IMR-90 (cell line): ENCODE results near the gene UPF1. TPM values are rescaled to one million over a fixed set of nuclear protein-coding genes. Genes with fewer than 3 reads are reported as not detected.

Source experiments
- ATAC-seq: fragments of 200-7000 bp; cut with Tn5 transposase; 2 replicates; pipeline ENCODE4 v1.9.1; 2020; ENCODE audit warnings: low read depth, mild to moderate bottlenecking, moderate library complexity
- BruUV-seq: library from RNA; stranded (reverse); fragments of 400-500 nt; replicated peaks from 2 replicates; lab custom pipeline; 2021; lab: Mats Ljungman, UMichigan
- CTCF ChIA-PET: fragments of 300-600 bp; formaldehyde crosslinking; extraction: SDS; loops from one replicate; lab custom pipeline; 2021; ENCODE audit warnings: antibody characterized with exemption; lab: Yijun Ruan, JAX
- POLR2A ChIA-PET: fragments of 300-600 bp; sonication (Branson Sonifier 250); formaldehyde crosslinking; loops from one replicate; lab custom pipeline; 2022; ENCODE audit warnings: antibody characterized with exemption; ENCODE audit not compliant: unreplicated experiment; lab: Charles Lee
- DNase-seq: peaks from one replicate; pipeline ENCODE4 v3.0.0; 2013
- H2AFZ ChIP-seq: replicated peaks from 2 replicates; pipeline ENCODE3; 2013; ENCODE audit warnings: low read length, mild to moderate bottlenecking; ENCODE audit not compliant: poor library complexity
- H2AK5ac ChIP-seq: 2 replicates; pipeline ENCODE4 v1.6.1; 2013; ENCODE audit warnings: low read depth, low read length, inconsistent platforms
- H2AK9ac ChIP-seq: replicated peaks from 2 replicates; pipeline ENCODE3; 2013; ENCODE audit warnings: mild to moderate bottlenecking, low read depth, low read length, moderate library complexity; ENCODE audit not compliant: poor library complexity
- H2BK120ac ChIP-seq: 2 replicates; pipeline ENCODE4 v1.6.1; 2013; ENCODE audit warnings: low read depth, low read length, inconsistent platforms
- H2BK15ac ChIP-seq: 3 replicates; pipeline ENCODE4 v1.6.1; 2013; ENCODE audit warnings: low read depth, low read length, inconsistent platforms
- H2BK20ac ChIP-seq: 2 replicates; pipeline ENCODE4 v1.6.1; 2013; ENCODE audit warnings: low read depth, mild to moderate bottlenecking, inconsistent platforms, low read length, moderate library complexity
- H2BK5ac ChIP-seq: 2 replicates; pipeline ENCODE4 v1.6.1; 2013; ENCODE audit warnings: mild to moderate bottlenecking, low read depth, low read length, inconsistent platforms; ENCODE audit not compliant: poor library complexity, severe bottlenecking
- H3K14ac ChIP-seq: replicated peaks from 2 replicates; pipeline ENCODE4 v1.6.1; 2013; ENCODE audit warnings: low read depth, low read length, inconsistent platforms
- H3K18ac ChIP-seq: 2 replicates; pipeline ENCODE4 v1.6.1; 2013; ENCODE audit warnings: low read depth, low read length, control low read depth
- H3K23ac ChIP-seq: 2 replicates; pipeline ENCODE4 v1.6.1; 2013; ENCODE audit warnings: low read depth, low read length, inconsistent platforms
- H3K27ac ChIP-seq: 2 replicates; pipeline ENCODE4 v1.5.1; 2013; ENCODE audit warnings: mild to moderate bottlenecking, control low read depth, low read length; ENCODE audit not compliant: insufficient read depth
- H3K27me3 ChIP-seq: 2 replicates; pipeline ENCODE4 v1.6.1; 2013; ENCODE audit warnings: low read length; ENCODE audit not compliant: control insufficient read depth, insufficient read depth
- H3K36me3 ChIP-seq: 2 replicates; pipeline ENCODE4 v1.6.1; 2013; ENCODE audit warnings: low read length, mixed read lengths; ENCODE audit not compliant: control insufficient read depth, insufficient read depth
- H3K4ac ChIP-seq: 2 replicates; pipeline ENCODE4 v1.6.1; 2013; ENCODE audit warnings: low read depth, low read length, inconsistent platforms
- H3K4me1 ChIP-seq: 2 replicates; pipeline ENCODE4 v1.6.1; 2013; ENCODE audit warnings: low read length, mixed read lengths; ENCODE audit not compliant: control insufficient read depth, insufficient read depth
- H3K4me2 ChIP-seq: 2 replicates; pipeline ENCODE4 v1.6.1; 2013; ENCODE audit warnings: low read depth, mild to moderate bottlenecking, control low read depth, low read length, moderate library complexity
- H3K4me3 ChIP-seq: 2 replicates; pipeline ENCODE4 v1.5.1; 2013; ENCODE audit warnings: low read depth, mild to moderate bottlenecking, control low read depth, low read length, moderate library complexity; ENCODE audit not compliant: insufficient read depth
- H3K56ac ChIP-seq: 2 replicates; pipeline ENCODE4 v1.6.1; 2013; ENCODE audit warnings: low read length, inconsistent platforms; ENCODE audit not compliant: insufficient read depth; ENCODE audit errors: extremely low read depth
- H3K79me1 ChIP-seq, 2 experiments: 2 replicates each; pipeline ENCODE4 v1.6.1; 2013; ENCODE audit warnings: low read length in 2 of 2, inconsistent platforms in 1 of 2, low read depth in 1 of 2
- H3K9ac ChIP-seq: 2 replicates; pipeline ENCODE4 v1.6.1; 2013; ENCODE audit warnings: low read depth, low read length, control low read depth
- H3K9me1 ChIP-seq: 2 replicates; pipeline ENCODE4 v1.6.1; 2013; ENCODE audit warnings: low read length, inconsistent platforms; ENCODE audit not compliant: insufficient read depth
- H3K9me3 ChIP-seq: 2 replicates; pipeline ENCODE4 v1.6.1; 2013; ENCODE audit warnings: low read length; ENCODE audit not compliant: control insufficient read depth, insufficient read depth
- H4K20me1 ChIP-seq: 2 replicates; pipeline ENCODE4 v1.6.1; 2013; ENCODE audit warnings: low read length, inconsistent platforms; ENCODE audit not compliant: insufficient read depth
- H4K5ac ChIP-seq: 2 replicates; pipeline ENCODE4 v1.6.1; 2013; ENCODE audit warnings: mild to moderate bottlenecking, low read depth, low read length, control low read depth
- H4K8ac ChIP-seq, 2 experiments: 2 replicates each; pipeline ENCODE4 v1.6.1; 2013; ENCODE audit warnings: low read depth in 2 of 2, low read length in 2 of 2, control low read depth in 1 of 2, inconsistent platforms in 1 of 2
- H4K91ac ChIP-seq: 2 replicates; pipeline ENCODE4 v1.6.1; 2013; ENCODE audit warnings: low read depth, low read length, inconsistent platforms; ENCODE audit not compliant: insufficient read depth
- BHLHE40 ChIP-seq: fragments of 150-350 bp; IDR thresholded peaks from 2 replicates; pipeline ENCODE4 v1.6.1; 2016; ENCODE audit warnings: mild to moderate bottlenecking, low read depth, low read length
- CEBPB ChIP-seq: IDR thresholded peaks from 2 replicates; pipeline ENCODE4 v1.6.1; 2012; ENCODE audit warnings: low read depth, low read length, improper control_type of control experiment
- CHD1 ChIP-seq: IDR thresholded peaks from 2 replicates; pipeline ENCODE4 v1.6.1; 2012; ENCODE audit warnings: low read depth, low read length, improper control_type of control experiment
- CTCF ChIP-seq: conservative IDR thresholded peaks from 2 replicates; pipeline ENCODE4 v1.5.1; 2012; ENCODE audit warnings: mild to moderate bottlenecking, low read depth, low read length, improper control_type of control experiment
- FOS ChIP-seq: fragments of 150-350 bp; IDR thresholded peaks from 2 replicates; pipeline ENCODE4 v1.6.1; 2016; ENCODE audit warnings: low read depth, low read length
- MAFK ChIP-seq: IDR thresholded peaks from 2 replicates; pipeline ENCODE4 v1.6.1; 2012; ENCODE audit warnings: low read depth, low read length, improper control_type of control experiment
- MAZ ChIP-seq: IDR thresholded peaks from 2 replicates; pipeline ENCODE4 v1.6.1; 2012; ENCODE audit warnings: low read depth, mild to moderate bottlenecking, low read length, improper control_type of control experiment, moderate library complexity, borderline replicate concordance
- MXI1 ChIP-seq: IDR thresholded peaks from 2 replicates; pipeline ENCODE4 v1.6.1; 2012; ENCODE audit warnings: low read depth, mild to moderate bottlenecking, low read length, moderate library complexity, borderline replicate concordance
- NFE2L2 ChIP-seq: fragments of 150-350 bp; IDR thresholded peaks from 2 replicates; pipeline ENCODE4 v1.6.1; 2016; ENCODE audit warnings: low read depth, mild to moderate bottlenecking, low read length
- RAD21 ChIP-seq: IDR thresholded peaks from 2 replicates; pipeline ENCODE4 v1.6.1; 2012; ENCODE audit warnings: low read length, improper control_type of control experiment
- RCOR1 ChIP-seq: IDR thresholded peaks from 2 replicates; pipeline ENCODE4 v1.6.1; 2012; ENCODE audit warnings: mild to moderate bottlenecking, low read length, improper control_type of control experiment; ENCODE audit not compliant: insufficient replicate concordance
- RFX5 ChIP-seq: IDR thresholded peaks from 2 replicates; pipeline ENCODE4 v1.8.0; 2012; ENCODE audit warnings: low read depth, mild to moderate bottlenecking, low read length, moderate library complexity
- SMC3 ChIP-seq: fragments of 150-350 bp; IDR thresholded peaks from 2 replicates; pipeline ENCODE4 v1.6.1; 2016; ENCODE audit warnings: low read depth, mild to moderate bottlenecking, antibody characterized with exemption, low read length, moderate library complexity
- WGBS, 2 experiments: methylation state at CpG; one replicate each; pipeline versions ENCODE4 v1.1.5 to v1.1.7; 2013; ENCODE audit warnings: missing lambda C conversion rate in 2 of 2; ENCODE audit not compliant: insufficient read length in 1 of 2; ENCODE audit errors: extremely low coverage in 2 of 2; 5-methylcytosine and 5-hydroxymethylcytosine counted together
- dilution Hi-C: fragments of 300-500 bp; cut with HindIII; formaldehyde crosslinking; loops from one replicate; pipeline ENCODE4 v1.14.3; 2018; ENCODE audit warnings: low sequenced_read_pairs; ENCODE audit not compliant: unreplicated experiment
- in situ Hi-C: fragments of 300-500 bp; cut with MboI; formaldehyde crosslinking; loops from 3 replicates; pipeline ENCODE4 v1.14.3; 2019; ENCODE audit warnings: low sequenced_read_pairs, inconsistent platforms, mixed read lengths
- intact Hi-C: fragments of 100-400 bp; cut with micrococcal nuclease; formaldehyde crosslinking; loops from 2 replicates; pipeline ENCODE4 v1.10.0; 2022
- polyA plus RNA-seq, 3 experiments: library from polyadenylated mRNA; depleted of rRNA; stranded (reverse); fragments of >200 nt; gene quantifications; 2 replicates each; pipeline ENCODE4 v1.2.3, GENCODE V29; 2012; ENCODE audit warnings: low replicate concordance in 1 of 3
- total RNA-seq: library from RNA; depleted of rRNA; stranded (reverse); fragments of >200 nt; gene quantifications from 2 replicates; pipeline ENCODE4 v1.2.3, GENCODE V29; 2012

Gene UPF1
- total and polyA plus RNA-seq, 2 of the 4 experiments (the other 2 are of a cell fraction): 31.2 to 50.3 TPM

- dilution Hi-C loops (no loop called here), intact Hi-C loops (no loop called here)
Observed at GRCh38 chr19:18905058-18905456, 73.3 kb downstream of the UPF1 start.

More at GRCh38 chr19:18905058-18905456, 73.3 kb downstream of the UPF1 start:
- H3K56ac ChIP-seq: no peak overlapping the region
- in situ Hi-C loops: no loop called here
- H3K14ac ChIP-seq: no peak overlapping the region
- no peaks in the 10 kb centered on the region for H3K27me3 ChIP-seq
- H3K9me3 ChIP-seq: no peaks in the 10 kb centered on the region
- peaks cover 2 to 20% of the 10 kb centered on the region in 2 experiments; a peak in 3 of 4 replicates for H3K79me1 ChIP-seq
- no peak overlapping the region for H3K27ac ChIP-seq
- ATAC-seq (no peak), DNase-seq (no peak)
- H3K4me3 ChIP-seq: no peak overlapping the region
- H2BK20ac ChIP-seq: no peak overlapping the region
- no peak overlapping the region for H3K9ac ChIP-seq
- CTCF ChIA-PET: no interaction called here
- POLR2A ChIA-PET: no interaction called here
- BruUV-seq: no TSS peak
- no peak overlapping the region for H2BK15ac ChIP-seq
- H2BK120ac ChIP-seq: no peak overlapping the region
- no peak overlapping the region for H2BK5ac ChIP-seq
- no peak overlapping the region for H4K91ac ChIP-seq
- WGBS, 2 experiments: 100% methylated on average over 3 of the region's 8 CpGs; no CpG with 5 or more reads in 1 of the 2 experiments
- H4K5ac ChIP-seq: no peak overlapping the region
- H3K36me3 ChIP-seq: peaks cover 67% of the 10 kb centered on the region
- no peak overlapping the region for H2AFZ ChIP-seq
- H2AK5ac ChIP-seq: no peak overlapping the region
- no peak overlapping the region for H3K23ac ChIP-seq
- peaks cover 25% of the 10 kb centered on the region for H4K20me1 ChIP-seq
- H3K4me1 ChIP-seq: no peaks in the 10 kb centered on the region
- H2AK9ac ChIP-seq: peak overlapping the region; percentile 50
- H3K4ac ChIP-seq: no peak overlapping the region
- no peak overlapping the region for H3K4me2 ChIP-seq
- no peak overlapping the region for H4K8ac ChIP-seq
- TF ChIP-seq CHD1: no peak
- no peak for TF ChIP-seq SMC3
- no peak for TF ChIP-seq CTCF
- no peak for TF ChIP-seq NFE2L2
- TF ChIP-seq FOS: no peak
- no peak for TF ChIP-seq CEBPB
- no peak for TF ChIP-seq MXI1
- no peak for TF ChIP-seq RAD21
- no peak for TF ChIP-seq RCOR1
- no peak for TF ChIP-seq BHLHE40
- TF ChIP-seq MAFK: no peak
- no peak for TF ChIP-seq MAZ
- TF ChIP-seq RFX5: no peak
- H3K18ac ChIP-seq: no peak overlapping the region
- no peaks in the 10 kb centered on the region for H3K9me1 ChIP-seq
